RWPE2 (cell line): ENCODE results near the gene MAP4K2.

Source experiments
- ATAC-seq: fragments of 200-7000 bp; cut with Tn5 transposase; 3 replicates; pipeline ENCODE4 v1.9.1; 2021; ENCODE audit warnings: low read depth
- DNase-seq: peaks from one replicate; pipeline ENCODE4 v3.0.0-alpha.2; 2020; ENCODE audit warnings: low spot score
- H3K27ac ChIP-seq: fragments of 450-650 bp; 2 replicates; pipeline ENCODE4 v1.5.1; 2017; ENCODE audit warnings: mild to moderate bottlenecking; ENCODE audit not compliant: poor library complexity, severe bottlenecking
- H3K27me3 ChIP-seq: fragments of 250-450 bp; sonication (Bioruptor Pico); 2 replicates; pipeline ENCODE4 v1.5.1; 2021; ENCODE audit warnings: mild to moderate bottlenecking, moderate library complexity; ENCODE audit not compliant: insufficient read depth, poor library complexity, severe bottlenecking
- H3K36me3 ChIP-seq: fragments of 250-450 bp; sonication (Bioruptor Pico); 2 replicates; pipeline ENCODE4 v1.5.1; 2020; ENCODE audit warnings: low read depth, mild to moderate bottlenecking, moderate library complexity
- H3K4me1 ChIP-seq: fragments of 250-450 bp; sonication (Bioruptor Pico); 2 replicates; pipeline ENCODE4 v1.5.1; 2021; ENCODE audit warnings: mild to moderate bottlenecking, moderate library complexity; ENCODE audit not compliant: insufficient read depth, poor library complexity, severe bottlenecking
- H3K4me3 ChIP-seq: fragments of 250-450 bp; sonication (Bioruptor Pico); 2 replicates; pipeline ENCODE4 v1.5.1; 2021; ENCODE audit warnings: mild to moderate bottlenecking, moderate library complexity; ENCODE audit not compliant: severe bottlenecking
- H3K9me3 ChIP-seq: fragments of 250-450 bp; sonication (Bioruptor Pico); 2 replicates; pipeline ENCODE4 v1.5.1; 2021; ENCODE audit warnings: mild to moderate bottlenecking, moderate library complexity; ENCODE audit not compliant: severe bottlenecking
- TF ChIP-seq, protein P1 (sequence below): fragments of 450-650 bp; IDR thresholded peaks from one replicate; pipeline ENCODE4 v1.5.1; 2017; ENCODE audit warnings: mild to moderate bottlenecking, moderate library complexity; ENCODE audit not compliant: poor library complexity, severe bottlenecking

Gene MAP4K2

DNA sequence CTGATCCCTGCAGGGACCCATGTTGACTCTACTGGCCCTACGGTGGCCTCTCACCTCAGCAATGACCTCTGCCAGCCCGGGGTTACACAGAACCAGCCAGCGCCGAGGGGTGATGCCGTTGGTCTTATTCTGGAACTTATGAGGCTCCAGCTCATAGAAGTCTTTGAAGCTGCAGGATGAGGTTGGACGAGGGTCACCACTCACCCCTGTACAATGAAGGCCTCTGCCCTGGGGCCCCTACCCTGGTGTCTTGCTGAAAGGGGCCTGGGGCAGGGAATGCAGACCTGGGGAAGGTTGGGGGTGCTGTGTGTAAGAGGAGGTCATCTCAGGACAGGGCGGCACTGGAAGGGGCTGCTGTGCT is 50.0 kb downstream of the MAP4K2 start:
- no peak for ATAC-seq
- Histone ChIP-seq H3K36me3 (no peaks in the 10 kb centered on the region), H3K4me1 (peaks cover 4% of the 10 kb centered on the region), H3K27me3 (no peaks in the 10 kb centered on the region), H3K4me3 (no peak overlapping the region), H3K27ac (no peak overlapping the region), H3K9me3 (no peaks in the 10 kb centered on the region)
- DNase-seq: peak; percentile 52
- TF ChIP-seq, protein P1, sequence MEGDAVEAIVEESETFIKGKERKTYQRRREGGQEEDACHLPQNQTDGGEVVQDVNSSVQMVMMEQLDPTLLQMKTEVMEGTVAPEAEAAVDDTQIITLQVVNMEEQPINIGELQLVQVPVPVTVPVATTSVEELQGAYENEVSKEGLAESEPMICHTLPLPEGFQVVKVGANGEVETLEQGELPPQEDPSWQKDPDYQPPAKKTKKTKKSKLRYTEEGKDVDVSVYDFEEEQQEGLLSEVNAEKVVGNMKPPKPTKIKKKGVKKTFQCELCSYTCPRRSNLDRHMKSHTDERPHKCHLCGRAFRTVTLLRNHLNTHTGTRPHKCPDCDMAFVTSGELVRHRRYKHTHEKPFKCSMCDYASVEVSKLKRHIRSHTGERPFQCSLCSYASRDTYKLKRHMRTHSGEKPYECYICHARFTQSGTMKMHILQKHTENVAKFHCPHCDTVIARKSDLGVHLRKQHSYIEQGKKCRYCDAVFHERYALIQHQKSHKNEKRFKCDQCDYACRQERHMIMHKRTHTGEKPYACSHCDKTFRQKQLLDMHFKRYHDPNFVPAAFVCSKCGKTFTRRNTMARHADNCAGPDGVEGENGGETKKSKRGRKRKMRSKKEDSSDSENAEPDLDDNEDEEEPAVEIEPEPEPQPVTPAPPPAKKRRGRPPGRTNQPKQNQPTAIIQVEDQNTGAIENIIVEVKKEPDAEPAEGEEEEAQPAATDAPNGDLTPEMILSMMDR: no peak

DNA sequence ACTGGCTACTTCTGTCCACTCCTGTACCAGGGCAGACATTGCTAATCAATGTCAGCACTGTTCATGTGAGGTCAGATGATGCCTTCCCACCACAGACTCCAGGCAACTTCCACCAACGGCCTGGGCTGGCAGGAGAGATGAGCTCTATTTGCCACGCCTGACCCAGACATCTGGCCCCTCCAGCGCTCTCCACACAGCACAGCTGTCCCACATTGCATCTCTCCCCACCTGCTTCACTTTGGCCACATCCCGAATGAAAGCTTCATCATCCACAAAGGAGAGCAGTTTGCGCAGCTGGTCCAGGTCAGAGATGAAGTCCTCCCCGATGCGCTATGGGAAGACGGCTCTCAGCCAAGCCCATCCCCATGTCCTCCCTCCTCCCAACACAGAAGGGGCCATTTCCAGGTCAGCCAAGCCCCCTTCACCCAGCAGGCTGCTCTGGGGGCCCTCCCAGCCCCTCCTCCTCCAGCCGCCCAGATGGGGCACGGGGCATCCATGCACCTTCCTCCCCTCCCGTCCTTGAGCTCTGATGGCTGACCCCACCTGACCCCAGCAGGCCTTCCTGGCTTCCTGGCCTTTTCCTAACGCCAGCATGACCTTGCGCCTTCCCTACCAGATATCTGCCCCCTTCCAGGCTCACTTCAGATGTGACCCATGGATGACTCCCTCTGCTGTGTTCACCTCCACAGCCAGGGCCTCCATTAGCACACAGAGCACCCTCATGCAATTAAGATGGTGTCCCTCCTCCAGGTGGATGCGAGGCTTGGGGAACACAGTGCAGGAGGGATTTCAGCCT is 50.6 kb downstream of the MAP4K2 start:
- no peak overlapping the region for H3K4me3 ChIP-seq
- no peaks in the 10 kb centered on the region for H3K9me3 ChIP-seq
- peaks cover 4% of the 10 kb centered on the region for H3K4me1 ChIP-seq
- TF ChIP-seq, protein P1: no peak
- ATAC-seq (no peak), DNase-seq (no peak)
- no peak overlapping the region for H3K27ac ChIP-seq
- no peaks in the 10 kb centered on the region for H3K36me3 ChIP-seq
- H3K27me3 ChIP-seq: no peaks in the 10 kb centered on the region

DNA sequence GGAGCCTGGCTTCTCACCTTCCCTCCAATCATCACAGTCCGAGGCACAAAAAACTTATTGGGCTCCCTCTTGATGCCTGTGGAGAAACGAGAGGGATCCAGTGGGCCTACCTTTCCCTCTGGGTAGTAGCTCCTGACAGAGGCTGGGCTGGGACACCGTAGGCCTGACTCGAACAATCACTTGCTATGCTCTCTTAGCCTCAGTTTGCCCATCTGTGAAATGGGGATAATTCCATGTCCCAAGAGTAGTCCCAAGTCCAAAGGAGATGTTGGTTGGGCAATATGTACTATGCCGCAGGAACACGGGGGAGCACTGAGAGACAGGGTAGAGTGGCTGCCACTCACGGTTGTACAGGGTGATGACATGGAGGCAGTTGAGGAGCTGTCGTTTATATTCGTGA is 51.4 kb downstream of the MAP4K2 start:
- Histone ChIP-seq H3K36me3 (no peaks in the 10 kb centered on the region), H3K27me3 (no peaks in the 10 kb centered on the region), H3K4me1 (peaks cover 4% of the 10 kb centered on the region), H3K9me3 (no peaks in the 10 kb centered on the region), H3K4me3 (no peak overlapping the region), H3K27ac (no peak overlapping the region)
- no peak for ATAC-seq
- TF ChIP-seq, protein P1: no peak
- DNase-seq: no peak

DNA sequence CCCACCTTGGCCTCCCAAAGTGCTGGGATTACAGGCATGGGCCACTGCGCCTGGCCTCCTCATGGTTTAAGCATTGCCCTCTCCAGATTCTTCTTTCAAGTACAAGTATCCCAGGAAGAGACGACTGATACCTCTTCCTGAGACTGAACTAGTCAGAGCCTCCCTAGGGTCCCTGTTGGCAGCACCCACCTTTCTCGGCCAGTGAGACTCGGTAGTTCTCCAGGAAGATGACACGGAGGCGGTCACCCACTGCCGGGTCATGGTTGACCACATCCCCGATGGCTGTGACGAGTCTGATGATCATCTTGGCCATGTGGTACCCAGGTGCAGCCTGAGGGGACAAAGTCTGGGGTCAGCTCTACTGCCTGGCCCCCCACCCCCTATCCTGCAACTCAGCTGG is 51.9 kb downstream of the MAP4K2 start:
- ATAC-seq: no peak
- no peak overlapping the region for H3K27ac ChIP-seq
- TF ChIP-seq, protein P1: no peak
- H3K4me1 ChIP-seq: peaks cover 4% of the 10 kb centered on the region
- H3K27me3 ChIP-seq: no peaks in the 10 kb centered on the region
- no peak overlapping the region for H3K4me3 ChIP-seq
- H3K9me3 ChIP-seq: no peaks in the 10 kb centered on the region
- H3K36me3 ChIP-seq: no peaks in the 10 kb centered on the region
- no peak for DNase-seq

DNA sequence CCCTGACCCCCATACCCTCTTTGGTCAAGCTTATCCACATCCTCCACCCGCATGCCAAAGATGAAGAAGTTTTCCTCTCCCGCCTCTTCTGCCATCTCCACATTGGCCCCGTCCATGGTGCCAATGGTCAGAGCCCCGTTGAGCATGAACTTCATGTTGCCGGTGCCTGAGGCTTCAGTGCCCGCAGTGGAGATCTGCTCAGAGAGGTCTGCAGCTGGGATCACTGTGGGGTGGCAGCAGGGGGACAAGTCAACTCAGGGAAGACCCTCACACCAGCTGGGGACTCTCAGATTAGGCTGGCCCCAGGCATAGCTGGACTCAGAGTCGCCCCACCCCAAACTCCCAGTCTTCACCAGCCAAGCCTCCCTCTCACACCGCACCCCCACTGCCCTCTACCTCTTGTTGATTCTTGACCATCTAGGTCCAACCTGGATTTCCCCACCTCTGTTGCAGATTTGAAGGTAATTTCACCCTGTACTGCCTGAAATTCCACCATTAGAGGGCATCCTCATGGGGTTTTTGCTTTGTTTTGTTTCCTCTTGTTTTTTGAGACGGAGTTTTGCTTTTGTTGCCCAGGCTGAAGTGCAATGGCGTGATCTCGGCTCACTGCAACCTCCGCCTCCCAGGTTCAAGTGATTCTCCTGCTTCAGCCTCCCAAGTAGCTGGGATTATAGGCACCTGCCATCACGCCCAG is 52.5 kb downstream of the MAP4K2 start:
- H3K36me3 ChIP-seq: no peaks in the 10 kb centered on the region
- H3K27me3 ChIP-seq: peaks cover 1% of the 10 kb centered on the region
- DNase-seq (peak; percentile 45), ATAC-seq (no peak)
- H3K4me3 ChIP-seq: no peak overlapping the region
- no peaks in the 10 kb centered on the region for H3K9me3 ChIP-seq
- H3K27ac ChIP-seq: no peak overlapping the region
- TF ChIP-seq, protein P1: peak; percentile 11
- H3K4me1 ChIP-seq: peaks cover 4% of the 10 kb centered on the region
